ENCODE data around the gene RASGEF1B.

GRCh38 chr4:81410680-81411079, 61.0 kb downstream of the RASGEF1B start:
- TF ChIP-seq CTCF (IDR thresholded peaks at IDR 0.05) (no peak), POLR2A (IDR thresholded peaks at IDR 0.05) (no peak)
